CD1c-positive myeloid dendritic cell (primary cell): ENCODE data around the gene CCDC136.

Experiments used
- DNase-seq: peaks from one replicate; pipeline ENCODE4 v3.0.0-alpha.2; 2016; ENCODE audit errors: extremely low spot score

CCDC136 gene

GRCh38 chr7:128831994-128832879, 40.5 kb downstream of the CCDC136 start:
- DNase-seq = no peak

GRCh38 chr7:128832880-128833147, 41.0 kb downstream of the CCDC136 start:
- DNase-seq = no peak

GRCh38 chr7:128833148-128833945, 41.6 kb downstream of the CCDC136 start:
- peak; percentile 44 for DNase-seq

- DNase-seq = no peak
These were observed 42.2 kb downstream of the CCDC136 start for GRCh38 chr7:128833946-128834325.

GRCh38 chr7:128835231-128835751, 43.5 kb downstream of the CCDC136 start:
- DNase-seq = no peak

- DNase-seq = no peak
These were observed 44.2 kb downstream of the CCDC136 start for GRCh38 chr7:128835790-128836641.

- DNase-seq = no peak
These were observed 45.1 kb downstream of the CCDC136 start for GRCh38 chr7:128836729-128837348.

- no peak for DNase-seq
These were observed 45.8 kb downstream of the CCDC136 start for GRCh38 chr7:128837521-128837921.

GRCh38 chr7:128838109-128838779, 46.5 kb downstream of the CCDC136 start:
- no peak for DNase-seq

GRCh38 chr7:128838981-128839731, 47.4 kb downstream of the CCDC136 start:
- DNase-seq = no peak

GRCh38 chr7:128839751-128840177, 48.0 kb downstream of the CCDC136 start:
- no peak for DNase-seq

- DNase-seq = no peak
These were observed 48.8 kb downstream of the CCDC136 start for GRCh38 chr7:128840326-128841170.

GRCh38 chr7:128841171-128841690, 49.5 kb downstream of the CCDC136 start:
- DNase-seq = no peak

GRCh38 chr7:128841921-128842673, 50.3 kb downstream of the CCDC136 start:
- peak; percentile 71 for DNase-seq

- no peak for DNase-seq
These were observed 51.2 kb downstream of the CCDC136 start for GRCh38 chr7:128842674-128843641.

- DNase-seq = no peak
These were observed 52.3 kb downstream of the CCDC136 start for GRCh38 chr7:128843938-128844621.
